Keratinocyte (primary cell): ENCODE data around the gene SEMA4D.

Experiments used
- EZH2 ChIP-seq: IDR thresholded peaks from one replicate; pipeline ENCODE4 v1.6.1; 2012; ENCODE audit warnings: inconsistent platforms, mild to moderate bottlenecking, low read length, moderate library complexity
- TF ChIP-seq, protein P1 (sequence below), 3 experiments: IDR thresholded peaks in 1 of 3; conservative IDR thresholded peaks in 1 of 3; optimal IDR thresholded peaks in 1 of 3; 2 replicates in 2 of 3; 3 replicates in 1 of 3; pipeline versions ENCODE3 to v1.5.1; 2011; ENCODE audit warnings: low read length in 3 of 3, mild to moderate bottlenecking in 3 of 3, moderate library complexity in 2 of 3, control low read depth in 1 of 3, inconsistent platforms in 1 of 3; ENCODE audit not compliant: insufficient read depth in 2 of 3; ENCODE audit errors: extremely low read depth in 1 of 3

GRCh38 chr9:89448381-89448780 lies 49.5 kb downstream of the SEMA4D start:
- TF ChIP-seq, protein P1, sequence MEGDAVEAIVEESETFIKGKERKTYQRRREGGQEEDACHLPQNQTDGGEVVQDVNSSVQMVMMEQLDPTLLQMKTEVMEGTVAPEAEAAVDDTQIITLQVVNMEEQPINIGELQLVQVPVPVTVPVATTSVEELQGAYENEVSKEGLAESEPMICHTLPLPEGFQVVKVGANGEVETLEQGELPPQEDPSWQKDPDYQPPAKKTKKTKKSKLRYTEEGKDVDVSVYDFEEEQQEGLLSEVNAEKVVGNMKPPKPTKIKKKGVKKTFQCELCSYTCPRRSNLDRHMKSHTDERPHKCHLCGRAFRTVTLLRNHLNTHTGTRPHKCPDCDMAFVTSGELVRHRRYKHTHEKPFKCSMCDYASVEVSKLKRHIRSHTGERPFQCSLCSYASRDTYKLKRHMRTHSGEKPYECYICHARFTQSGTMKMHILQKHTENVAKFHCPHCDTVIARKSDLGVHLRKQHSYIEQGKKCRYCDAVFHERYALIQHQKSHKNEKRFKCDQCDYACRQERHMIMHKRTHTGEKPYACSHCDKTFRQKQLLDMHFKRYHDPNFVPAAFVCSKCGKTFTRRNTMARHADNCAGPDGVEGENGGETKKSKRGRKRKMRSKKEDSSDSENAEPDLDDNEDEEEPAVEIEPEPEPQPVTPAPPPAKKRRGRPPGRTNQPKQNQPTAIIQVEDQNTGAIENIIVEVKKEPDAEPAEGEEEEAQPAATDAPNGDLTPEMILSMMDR (optimal IDR thresholded peaks at IDR 0.05 in 1 of 3, IDR thresholded peaks at IDR 0.05 in 1 of 3, conservative IDR thresholded peaks at IDR 0.05 in 1 of 3; ENCODE audit: extremely low read depth in 1 of 3, insufficient read depth in 2 of 3, low read length in 3 of 3) = no peak
- no peak for TF ChIP-seq EZH2
